Vagina (tissue), 2 donors: ENCODE measurements around the gene ARID4B. TPM values are rescaled to one million over a fixed set of nuclear protein-coding genes. Genes with fewer than 3 reads are reported as not detected.
A peak's percentile ranks its signal among the peaks of the same experiment; 100 is the strongest.

Experiments
- DNase-seq, 2 donors: peaks; one replicate each; pipeline ENCODE4 v3.0.0-alpha.2; 2017; ENCODE audit errors: extremely low spot score in 2 of 2
- H3K27ac ChIP-seq: fragments of 200-600 bp; sonication (generic); one replicate; pipeline ENCODE4 v1.5.1; 2019
- H3K27me3 ChIP-seq: fragments of 200-600 bp; sonication (generic); one replicate; pipeline ENCODE4 v1.5.1; 2019
- H3K36me3 ChIP-seq, 2 donors: fragments of 200-600 bp; sonication (generic); one replicate each; pipeline ENCODE4 v1.5.1; 2017 to 2019
- H3K4me1 ChIP-seq: fragments of 200-600 bp; sonication (generic); one replicate; pipeline ENCODE4 v1.5.1; 2019
- H3K4me3 ChIP-seq, 2 donors: fragments of 200-600 bp; sonication (generic); 1 replicate in 1 of 2; 2 replicates in 1 of 2; pipeline ENCODE4 v1.5.1; 2016 to 2019
- H3K9me3 ChIP-seq: fragments of 200-600 bp; sonication (generic); one replicate; pipeline ENCODE4 v1.5.1; 2019
- POLR2A ChIP-seq, 2 donors: fragments of 450-650 bp; IDR thresholded peaks; one replicate each; pipeline ENCODE4 v1.6.1; 2017; ENCODE audit warnings: antibody characterized with exemption in 2 of 2, mild to moderate bottlenecking in 2 of 2, moderate library complexity in 2 of 2
- POLR2AphosphoS5 ChIP-seq, 2 donors: sonication (generic); formaldehyde crosslinking; IDR thresholded peaks; one replicate each; pipeline ENCODE4 v1.9.0; 2017; ENCODE audit warnings: antibody characterized with exemption in 2 of 2, mild to moderate bottlenecking in 2 of 2, low read depth in 1 of 2; ENCODE audit not compliant: insufficient read depth in 1 of 2
- intact Hi-C: fragments of 100-400 bp; cut with DNase I; formaldehyde crosslinking; loops from one replicate; pipeline ENCODE4 v1.15.1; 2023
- total RNA-seq: library from RNA; depleted of rRNA; stranded (reverse); fragments of >200 nt; gene quantifications from one replicate; pipeline ENCODE4 v1.2.3, GENCODE V29; 2016
- TF ChIP-seq, protein P1 (sequence below), 3 experiments: fragments of 450-650 bp in 2 of 3; fragments of 200-600 bp in 1 of 3; sonication (generic) in 1 of 3; IDR thresholded peaks; one replicate each; pipeline ENCODE4 v1.5.1; 2017 to 2019; ENCODE audit warnings: antibody characterized with exemption in 3 of 3, mild to moderate bottlenecking in 2 of 3, moderate library complexity in 2 of 3

The ARID4B gene
- total RNA-seq, 1 donor from 2014 or later: 35.6 TPM

DNA sequence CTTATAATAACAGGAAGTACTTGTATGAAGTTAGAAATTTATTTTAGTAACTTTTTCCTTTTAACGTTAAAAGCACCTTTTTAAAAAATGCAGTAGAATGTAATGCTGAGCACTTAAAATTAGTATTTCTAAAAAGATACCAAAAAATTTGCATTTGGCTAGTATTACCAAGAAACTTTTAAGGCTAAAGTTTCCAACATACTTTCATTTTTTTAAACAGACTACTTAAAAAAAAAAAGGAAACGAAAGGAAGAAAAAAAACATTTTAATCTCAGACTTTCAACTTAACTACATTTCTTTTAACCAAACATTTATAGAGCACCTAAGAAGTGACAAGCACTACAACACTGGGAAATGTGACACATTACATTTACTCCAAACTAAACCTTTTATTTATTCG lies 2.8 kb downstream of the ARID4B start:
- TF ChIP-seq, protein P1, sequence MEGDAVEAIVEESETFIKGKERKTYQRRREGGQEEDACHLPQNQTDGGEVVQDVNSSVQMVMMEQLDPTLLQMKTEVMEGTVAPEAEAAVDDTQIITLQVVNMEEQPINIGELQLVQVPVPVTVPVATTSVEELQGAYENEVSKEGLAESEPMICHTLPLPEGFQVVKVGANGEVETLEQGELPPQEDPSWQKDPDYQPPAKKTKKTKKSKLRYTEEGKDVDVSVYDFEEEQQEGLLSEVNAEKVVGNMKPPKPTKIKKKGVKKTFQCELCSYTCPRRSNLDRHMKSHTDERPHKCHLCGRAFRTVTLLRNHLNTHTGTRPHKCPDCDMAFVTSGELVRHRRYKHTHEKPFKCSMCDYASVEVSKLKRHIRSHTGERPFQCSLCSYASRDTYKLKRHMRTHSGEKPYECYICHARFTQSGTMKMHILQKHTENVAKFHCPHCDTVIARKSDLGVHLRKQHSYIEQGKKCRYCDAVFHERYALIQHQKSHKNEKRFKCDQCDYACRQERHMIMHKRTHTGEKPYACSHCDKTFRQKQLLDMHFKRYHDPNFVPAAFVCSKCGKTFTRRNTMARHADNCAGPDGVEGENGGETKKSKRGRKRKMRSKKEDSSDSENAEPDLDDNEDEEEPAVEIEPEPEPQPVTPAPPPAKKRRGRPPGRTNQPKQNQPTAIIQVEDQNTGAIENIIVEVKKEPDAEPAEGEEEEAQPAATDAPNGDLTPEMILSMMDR (IDR thresholded peaks at IDR 0.05): no peak
- TF ChIP-seq POLR2A (IDR thresholded peaks at IDR 0.05) (no peak), POLR2AphosphoS5 (IDR thresholded peaks at IDR 0.05; ENCODE audit: insufficient read depth in 1 of 2, low read depth in 1 of 2) (no peak)
- intact Hi-C loops: no loop called here
- no peak for DNase-seq
- Histone ChIP-seq H3K27me3 (no peaks in the 10 kb centered on the region), H3K27ac (peak overlapping the region; percentile 10), H3K4me3 (peak overlapping the region in 1 of 2 donors; percentile 4), H3K36me3 (no peaks in the 10 kb centered on the region), H3K9me3 (no peaks in the 10 kb centered on the region), H3K4me1 (peaks cover 72% of the 10 kb centered on the region)

DNA sequence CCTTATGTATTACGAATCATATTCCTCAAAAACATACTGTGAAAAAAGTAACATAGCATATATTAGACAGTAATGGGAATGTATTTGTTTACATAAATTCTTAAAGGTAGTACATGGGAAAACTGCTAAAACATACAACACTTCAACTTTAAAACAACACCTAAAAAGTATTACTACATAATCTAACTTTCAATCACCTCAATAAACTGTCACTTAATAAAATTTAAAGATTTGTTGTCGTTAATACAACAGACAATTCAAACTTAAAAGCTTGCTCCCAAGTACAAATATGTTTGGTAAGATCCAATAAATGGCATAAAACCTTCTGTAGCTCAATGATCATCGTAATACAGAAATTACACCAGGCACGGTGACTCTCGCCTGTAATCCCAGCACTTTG lies 3.7 kb downstream of the ARID4B start:
- no peak overlapping the region for H3K27ac ChIP-seq
- peaks cover 64% of the 10 kb centered on the region for H3K4me1 ChIP-seq
- H3K27me3 ChIP-seq: no peaks in the 10 kb centered on the region
- DNase-seq: no peak
- no peak overlapping the region for H3K4me3 ChIP-seq
- TF ChIP-seq, protein P1 (IDR thresholded peaks at IDR 0.05): no peak
- TF ChIP-seq POLR2A (IDR thresholded peaks at IDR 0.05) (no peak), POLR2AphosphoS5 (IDR thresholded peaks at IDR 0.05; ENCODE audit: insufficient read depth in 1 of 2, low read depth in 1 of 2) (no peak)
- H3K36me3 ChIP-seq: peaks cover 0 to 4% of the 10 kb centered on the region in 2 donors
- no peaks in the 10 kb centered on the region for H3K9me3 ChIP-seq
- intact Hi-C loops: no loop called here

DNA sequence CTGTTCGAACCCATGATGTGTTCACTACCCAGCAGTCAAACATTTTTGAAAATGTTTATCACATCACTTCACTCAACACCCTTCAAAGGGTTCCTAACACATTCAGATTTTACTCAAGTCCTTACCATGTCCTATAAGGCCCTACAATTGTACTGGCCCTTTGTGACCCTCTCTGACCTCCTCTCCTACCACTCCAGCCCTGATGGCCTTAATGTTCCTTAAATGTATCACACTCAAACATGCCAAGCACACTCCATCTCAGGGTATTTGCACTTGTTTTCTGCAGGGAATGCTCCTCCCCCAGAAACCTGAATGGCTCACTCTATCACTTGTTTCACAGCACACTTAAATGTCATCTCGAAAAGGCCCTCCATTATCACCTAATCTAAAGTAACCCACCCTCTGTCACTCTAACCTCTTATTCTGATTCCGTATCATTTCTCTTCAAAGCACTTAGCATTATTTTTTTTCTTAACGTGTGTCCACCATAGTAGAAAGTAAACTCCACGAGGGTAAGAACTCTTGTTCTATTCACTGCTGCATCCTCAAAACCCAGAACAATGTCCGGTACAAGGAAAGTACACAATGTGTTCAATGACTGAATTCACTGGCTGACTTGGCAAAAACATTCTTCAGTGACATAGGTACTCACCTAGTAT lies 7.3 kb downstream of the ARID4B start:
- no peak for DNase-seq
- peaks cover 51% of the 10 kb centered on the region for H3K4me1 ChIP-seq
- TF ChIP-seq POLR2A (IDR thresholded peaks at IDR 0.05) (no peak), POLR2AphosphoS5 (IDR thresholded peaks at IDR 0.05; ENCODE audit: insufficient read depth in 1 of 2, low read depth in 1 of 2) (no peak)
- TF ChIP-seq, protein P1 (IDR thresholded peaks at IDR 0.05): no peak
- no peaks in the 10 kb centered on the region for H3K27me3 ChIP-seq
- intact Hi-C loops: no loop called here
- H3K4me3 ChIP-seq: no peak overlapping the region
- no peak overlapping the region for H3K27ac ChIP-seq
- H3K36me3 ChIP-seq: peaks cover 0 to 5% of the 10 kb centered on the region in 2 donors
- no peaks in the 10 kb centered on the region for H3K9me3 ChIP-seq

DNA sequence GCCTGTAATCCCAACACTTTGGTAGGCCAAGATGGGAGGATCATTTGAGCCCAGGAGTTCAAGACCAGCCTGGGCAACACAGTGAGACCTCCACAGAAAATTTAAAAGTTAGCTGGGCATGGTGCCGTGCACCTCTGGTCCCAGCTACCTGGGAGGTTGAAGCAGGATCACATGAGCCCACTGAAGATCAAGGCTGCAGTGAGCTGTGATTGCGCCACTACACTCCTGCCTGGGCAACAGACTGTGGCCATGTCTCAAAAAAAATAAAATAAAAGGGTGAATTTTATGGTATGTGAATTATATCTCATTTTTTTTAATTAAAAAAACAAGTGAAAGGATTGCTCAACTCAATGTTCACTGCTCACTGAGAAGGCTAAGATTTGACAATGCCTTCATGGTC lies 8.7 kb downstream of the ARID4B start:
- DNase-seq: no peak
- intact Hi-C loops: no loop called here
- no peaks in the 10 kb centered on the region for H3K27me3 ChIP-seq
- TF ChIP-seq, protein P1 (IDR thresholded peaks at IDR 0.05): no peak
- TF ChIP-seq POLR2A (IDR thresholded peaks at IDR 0.05): no peak
- TF ChIP-seq POLR2AphosphoS5 (IDR thresholded peaks at IDR 0.05; ENCODE audit: insufficient read depth in 1 of 2, low read depth in 1 of 2): no peak
- no peak overlapping the region for H3K27ac ChIP-seq
- H3K9me3 ChIP-seq: no peaks in the 10 kb centered on the region
- peaks cover 0 to 5% of the 10 kb centered on the region in 2 donors for H3K36me3 ChIP-seq
- H3K4me3 ChIP-seq: no peak overlapping the region
- H3K4me1 ChIP-seq: peaks cover 49% of the 10 kb centered on the region

DNA sequence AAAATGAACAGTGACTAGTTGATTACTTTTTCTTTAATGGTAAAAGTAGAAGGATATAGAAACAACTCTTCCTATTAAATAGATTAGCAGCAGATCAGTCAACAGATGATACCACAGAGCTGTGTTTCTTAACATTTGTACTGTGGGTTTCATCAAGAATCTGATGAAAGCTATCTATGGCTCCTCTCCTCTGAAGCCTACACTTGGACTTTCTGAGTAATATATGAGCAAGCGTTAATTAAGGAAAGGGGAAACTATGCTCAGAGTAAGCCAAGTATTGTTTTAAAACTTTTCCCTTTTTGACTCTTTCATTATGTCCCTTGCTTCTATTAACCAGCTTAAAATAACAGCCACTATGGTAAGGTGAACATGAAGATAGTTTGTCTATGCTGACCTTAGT lies 10.8 kb downstream of the ARID4B start:
- H3K27me3 ChIP-seq: no peaks in the 10 kb centered on the region
- H3K27ac ChIP-seq: no peak overlapping the region
- H3K4me1 ChIP-seq: peaks cover 49% of the 10 kb centered on the region
- TF ChIP-seq, protein P1 (IDR thresholded peaks at IDR 0.05): no peak
- no peak for TF ChIP-seq POLR2A (IDR thresholded peaks at IDR 0.05)
- no peak for TF ChIP-seq POLR2AphosphoS5 (IDR thresholded peaks at IDR 0.05; ENCODE audit: insufficient read depth in 1 of 2, low read depth in 1 of 2)
- no peak for DNase-seq
- H3K9me3 ChIP-seq: no peaks in the 10 kb centered on the region
- H3K4me3 ChIP-seq: no peak overlapping the region
- peaks cover 0 to 5% of the 10 kb centered on the region in 2 donors for H3K36me3 ChIP-seq
- intact Hi-C loops: no loop called here
